HG02884 (cell line): ENCODE results near the gene FABP1.

ENCODE experiments used
- ATAC-seq: cut with Tn5 transposase; IDR thresholded peaks from one replicate; pipeline ENCODE4 v1.9.1; 2021; ENCODE audit warnings: mild to moderate bottlenecking, moderate library complexity; ENCODE audit not compliant: unreplicated experiment

Gene FABP1

DNA sequence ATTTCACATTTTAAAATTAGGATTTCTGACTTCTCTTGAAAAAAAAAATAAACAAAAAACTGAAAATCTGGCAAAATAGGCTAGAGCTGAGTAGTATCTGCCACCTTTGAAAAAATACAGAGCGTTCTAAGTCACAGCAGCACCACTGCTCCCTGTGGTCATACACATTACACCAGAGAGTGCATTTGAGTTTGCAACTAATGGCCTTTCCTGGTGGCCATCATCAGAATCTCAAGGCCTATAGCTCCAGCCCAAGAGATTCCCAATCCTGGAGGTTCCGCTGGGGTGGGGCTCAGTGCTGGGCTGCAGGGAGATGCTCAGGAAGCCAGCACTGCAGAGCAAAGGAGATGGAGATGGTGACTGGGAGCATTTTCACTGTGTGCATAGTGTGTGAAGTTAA lies 42.8 kb downstream of the FABP1 start:
- no peak for ATAC-seq

DNA sequence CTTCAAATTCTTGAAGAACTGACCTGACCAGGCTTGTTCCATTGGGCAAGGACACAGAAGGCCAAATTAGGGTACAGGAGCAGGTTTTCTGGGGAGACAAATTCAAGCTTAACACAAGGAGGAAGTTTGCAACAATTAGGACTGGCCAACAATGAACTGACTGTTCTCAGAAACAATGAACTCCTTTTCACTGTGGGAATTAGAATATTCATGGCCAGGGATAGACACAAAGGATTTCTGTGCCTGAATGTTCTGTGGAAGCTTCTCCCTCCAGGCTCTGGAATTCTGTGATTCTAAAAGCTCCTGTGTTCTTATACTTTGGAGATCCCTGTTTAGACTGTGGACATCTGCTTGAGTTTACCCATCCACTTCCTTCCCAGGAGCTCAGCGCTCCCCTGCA lies 45.1 kb downstream of the FABP1 start:
- ATAC-seq = no peak

DNA sequence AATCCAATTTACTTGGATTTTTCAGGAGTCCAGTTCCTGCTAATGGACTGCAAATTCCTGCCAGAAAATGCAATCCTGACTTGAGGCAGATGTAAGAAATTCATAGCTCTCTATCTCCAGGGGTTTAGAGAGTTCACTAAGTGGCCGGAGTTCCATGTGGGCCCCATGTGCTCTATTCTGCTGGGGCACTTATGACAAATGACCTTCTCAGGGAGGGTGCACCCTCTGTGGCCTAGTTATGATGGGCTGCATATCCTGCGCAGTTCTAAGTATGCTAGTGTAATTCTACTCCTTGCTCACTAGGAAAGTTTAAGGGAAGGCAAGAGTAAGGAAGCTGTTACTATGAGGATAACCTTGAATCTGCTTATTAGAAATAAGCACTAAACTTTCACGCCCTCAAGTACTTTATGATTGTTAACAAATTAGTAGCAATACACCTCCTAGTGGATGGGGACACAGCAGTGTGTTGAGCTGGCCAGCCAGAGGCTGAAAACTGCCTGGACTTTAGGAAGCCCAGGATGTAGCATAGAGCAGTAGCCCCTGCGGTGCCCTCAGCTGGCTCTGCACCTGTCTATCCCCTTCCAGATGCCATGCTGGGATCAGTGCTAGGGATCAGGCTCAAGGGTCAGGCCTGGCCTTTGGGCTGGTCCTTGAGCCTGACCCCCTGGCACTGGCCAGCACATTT lies 45.8 kb downstream of the FABP1 start:
- ATAC-seq = no peak

DNA sequence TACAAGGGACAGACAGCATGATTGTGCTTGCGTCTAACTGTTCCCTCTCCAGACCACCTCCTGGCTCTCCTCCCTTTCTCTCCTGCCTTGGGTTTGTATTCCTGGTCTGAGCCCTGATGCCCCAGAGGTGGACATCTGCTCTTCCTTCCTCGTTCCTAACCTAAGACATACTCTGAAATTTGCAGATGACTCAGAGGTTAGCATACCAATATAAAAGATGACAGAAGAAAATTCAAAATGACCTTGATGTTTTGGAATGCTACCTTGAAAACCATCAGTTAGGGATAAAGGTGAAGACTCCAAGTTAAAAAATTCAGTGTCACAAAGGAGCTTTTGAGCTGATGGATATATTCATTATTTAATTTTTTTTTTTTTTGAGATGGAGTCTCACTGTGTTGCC lies 47.3 kb downstream of the FABP1 start:
- ATAC-seq = no peak

DNA sequence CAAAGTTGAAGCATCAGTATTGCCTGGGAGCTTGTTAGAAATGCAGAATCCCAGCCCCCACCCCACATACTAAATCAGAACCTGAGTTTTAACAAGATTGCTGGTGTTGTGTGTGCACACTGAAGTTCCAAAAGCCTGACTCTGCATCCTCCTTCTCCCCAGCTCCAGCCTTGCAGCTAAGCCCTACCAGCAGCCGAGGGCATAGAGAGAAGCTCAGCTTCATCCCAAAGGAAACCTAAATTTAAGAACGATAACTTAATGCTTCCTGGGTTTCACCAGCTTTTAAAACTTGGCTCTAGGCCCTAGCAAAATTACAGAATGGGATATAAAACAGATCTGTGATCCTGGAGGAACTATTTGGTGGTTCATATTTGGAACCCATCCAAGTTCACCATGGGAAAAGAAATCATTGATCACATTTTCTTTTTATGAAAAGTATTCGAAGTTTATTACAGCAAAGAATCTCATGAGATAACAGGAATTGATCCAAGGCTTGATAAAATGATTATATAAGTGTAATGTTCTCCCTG lies 49.2 kb downstream of the FABP1 start:
- ATAC-seq = no peak

DNA sequence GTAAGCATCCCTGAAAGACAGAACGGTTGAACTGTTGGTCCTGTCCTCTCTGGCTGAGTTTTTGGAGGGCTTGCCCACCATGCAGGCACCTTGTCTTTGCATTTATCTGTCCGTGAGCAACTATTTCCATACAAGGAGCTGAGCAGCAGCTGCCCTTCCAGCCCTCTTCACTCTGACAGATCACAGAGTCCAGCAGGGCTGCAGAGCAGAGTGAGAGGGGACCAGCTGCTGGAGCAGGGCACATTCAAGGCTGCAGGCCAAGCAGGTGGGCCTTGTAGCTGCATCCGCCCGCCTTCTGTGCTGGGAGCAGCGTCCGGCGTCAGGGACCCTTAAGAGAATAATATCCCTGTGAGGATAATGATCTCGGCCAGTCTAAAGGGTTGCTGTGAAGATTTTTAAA lies 50.8 kb downstream of the FABP1 start:
- ATAC-seq = no peak

DNA sequence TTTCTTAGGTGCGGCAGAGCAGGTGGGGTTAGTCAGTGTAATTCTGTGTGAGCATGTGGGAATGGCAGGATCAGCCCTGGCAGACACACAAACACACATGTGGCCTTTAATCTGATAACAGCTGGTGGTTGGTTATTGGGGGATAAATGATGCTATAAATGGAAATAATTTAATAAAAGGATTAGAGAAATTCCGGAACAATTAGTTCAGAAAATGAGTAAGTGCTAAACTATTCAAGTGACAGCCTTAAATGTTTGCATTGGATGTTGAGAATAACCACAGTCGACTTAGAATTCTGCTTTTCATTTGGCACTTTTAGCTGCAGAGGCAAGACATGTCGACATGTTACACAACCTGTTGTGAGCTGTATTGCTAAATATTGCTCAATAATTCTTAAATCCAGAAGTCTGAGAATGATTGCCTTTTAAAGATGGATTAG lies 53.0 kb downstream of the FABP1 start:
- ATAC-seq = no peak

DNA sequence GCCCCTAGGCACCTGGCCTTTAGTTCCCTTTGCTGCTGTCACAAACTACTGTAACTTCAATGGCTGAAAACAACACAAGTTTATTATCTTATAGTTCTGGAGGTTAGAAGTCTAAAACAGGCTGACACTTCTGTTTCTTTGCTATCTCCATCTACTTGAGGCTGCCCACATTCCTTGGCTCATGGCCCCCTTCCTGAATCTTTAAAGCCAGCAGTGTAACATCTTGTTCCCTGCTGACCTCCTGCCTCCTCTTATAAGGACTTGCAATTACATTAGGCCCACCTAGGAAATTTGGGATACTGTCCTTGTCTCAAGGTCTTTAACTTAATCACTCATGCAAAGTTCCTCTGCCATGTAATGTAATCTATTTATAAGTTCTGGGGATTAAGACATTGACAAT lies 53.7 kb downstream of the FABP1 start:
- ATAC-seq = no peak
